HEK293 (cell line): ENCODE measurements around the gene BBIP1.

Source experiments
- BCL11A ChIP-seq: fragments of 450-650 bp; formaldehyde crosslinking; IDR thresholded peaks from 2 replicates; pipeline ENCODE4 v1.5.1; 2016; ENCODE audit warnings: low read depth, missing biosample characterization, missing genetic modification characterization
- FEZF1 ChIP-seq: fragments of 450-650 bp; formaldehyde crosslinking; IDR thresholded peaks from 2 replicates; pipeline ENCODE4 v1.5.1; 2016; ENCODE audit warnings: missing biosample characterization, missing genetic modification characterization
- KLF1 ChIP-seq: fragments of 450-650 bp; formaldehyde crosslinking; IDR thresholded peaks from 2 replicates; pipeline ENCODE4 v1.5.1; 2016; ENCODE audit warnings: missing biosample characterization, missing genetic modification characterization
- OSR2 ChIP-seq: fragments of 450-650 bp; formaldehyde crosslinking; IDR thresholded peaks from 2 replicates; pipeline ENCODE4 v1.5.1; 2016; ENCODE audit warnings: missing biosample characterization, missing genetic modification characterization
- REST ChIP-seq: fragments of 450-650 bp; formaldehyde crosslinking; IDR thresholded peaks from 2 replicates; pipeline ENCODE4 v1.5.1; 2016; ENCODE audit warnings: missing biosample characterization, missing genetic modification characterization
- SP7 ChIP-seq: fragments of 450-650 bp; formaldehyde crosslinking; IDR thresholded peaks from 2 replicates; pipeline ENCODE4 v1.5.1; 2016; ENCODE audit warnings: missing biosample characterization, missing genetic modification characterization
- YY2 ChIP-seq: fragments of 450-650 bp; formaldehyde crosslinking; IDR thresholded peaks from 2 replicates; pipeline ENCODE4 v1.5.1; 2016; ENCODE audit warnings: missing biosample characterization, missing genetic modification characterization
- ZBTB44 ChIP-seq: fragments of 450-650 bp; IDR thresholded peaks from 2 replicates; pipeline ENCODE4 v1.5.1; 2018; ENCODE audit warnings: missing biosample characterization, mild to moderate bottlenecking, missing genetic modification characterization
- ZBTB8A ChIP-seq: fragments of 450-650 bp; formaldehyde crosslinking; IDR thresholded peaks from 2 replicates; pipeline ENCODE4 v1.5.1; 2016; ENCODE audit warnings: missing biosample characterization, missing genetic modification characterization
- ZEB2 ChIP-seq: fragments of 450-650 bp; formaldehyde crosslinking; IDR thresholded peaks from 2 replicates; pipeline ENCODE4 v1.5.1; 2016; ENCODE audit warnings: missing biosample characterization, missing genetic modification characterization
- ZNF133 ChIP-seq: fragments of 450-650 bp; formaldehyde crosslinking; IDR thresholded peaks from 2 replicates; pipeline ENCODE4 v1.5.1; 2016; ENCODE audit warnings: missing biosample characterization, missing genetic modification characterization
- ZNF169 ChIP-seq: fragments of 450-650 bp; formaldehyde crosslinking; IDR thresholded peaks from 2 replicates; pipeline ENCODE4 v1.5.1; 2016; ENCODE audit warnings: missing biosample characterization, missing genetic modification characterization
- ZNF211 ChIP-seq: fragments of 450-650 bp; formaldehyde crosslinking; IDR thresholded peaks from 2 replicates; pipeline ENCODE4 v1.5.1; 2016; ENCODE audit warnings: low read depth, missing biosample characterization, missing genetic modification characterization
- ZNF223 ChIP-seq: fragments of 450-650 bp; formaldehyde crosslinking; IDR thresholded peaks from 2 replicates; pipeline ENCODE4 v1.5.1; 2016; ENCODE audit warnings: missing biosample characterization, missing genetic modification characterization
- ZNF324 ChIP-seq: fragments of 450-650 bp; formaldehyde crosslinking; IDR thresholded peaks from 2 replicates; pipeline ENCODE4 v1.5.1; 2016; ENCODE audit warnings: missing biosample characterization, missing genetic modification characterization
- ZNF335 ChIP-seq: fragments of 450-650 bp; formaldehyde crosslinking; conservative IDR thresholded peaks from 2 replicates; pipeline ENCODE4 v1.5.1; 2016; ENCODE audit warnings: missing biosample characterization, missing genetic modification characterization
- ZNF501 ChIP-seq: fragments of 450-650 bp; formaldehyde crosslinking; IDR thresholded peaks from 2 replicates; pipeline ENCODE4 v1.5.1; 2016; ENCODE audit warnings: missing biosample characterization, missing genetic modification characterization
- ZNF513 ChIP-seq: fragments of 450-650 bp; IDR thresholded peaks from 2 replicates; pipeline ENCODE4 v1.5.1; 2018; ENCODE audit warnings: missing biosample characterization, missing genetic modification characterization
- ZNF518A ChIP-seq: fragments of 450-650 bp; formaldehyde crosslinking; conservative IDR thresholded peaks from 2 replicates; pipeline ENCODE4 v1.5.1; 2016; ENCODE audit warnings: low read depth, missing biosample characterization, missing genetic modification characterization
- ZNF558 ChIP-seq: fragments of 450-650 bp; formaldehyde crosslinking; IDR thresholded peaks from 2 replicates; pipeline ENCODE4 v1.5.1; 2016; ENCODE audit warnings: missing biosample characterization, missing genetic modification characterization
- ZNF600 ChIP-seq: fragments of 450-650 bp; formaldehyde crosslinking; IDR thresholded peaks from 2 replicates; pipeline ENCODE4 v1.5.1; 2016; ENCODE audit warnings: missing biosample characterization, missing genetic modification characterization
- ZNF610 ChIP-seq: fragments of 450-650 bp; formaldehyde crosslinking; IDR thresholded peaks from 2 replicates; pipeline ENCODE4 v1.5.1; 2016; ENCODE audit warnings: missing biosample characterization, missing genetic modification characterization, borderline replicate concordance
- ZNF785 ChIP-seq: fragments of 450-650 bp; formaldehyde crosslinking; IDR thresholded peaks from 2 replicates; pipeline ENCODE4 v1.5.1; 2016; ENCODE audit warnings: missing biosample characterization, missing genetic modification characterization
- ZNF843 ChIP-seq: fragments of 450-650 bp; formaldehyde crosslinking; IDR thresholded peaks from 2 replicates; pipeline ENCODE4 v1.5.1; 2016; ENCODE audit warnings: missing biosample characterization, missing genetic modification characterization
- ZSCAN16 ChIP-seq: fragments of 450-650 bp; formaldehyde crosslinking; IDR thresholded peaks from 2 replicates; pipeline ENCODE4 v1.5.1; 2016; ENCODE audit warnings: missing biosample characterization, missing genetic modification characterization

BBIP1 gene

GRCh38 chr10:110872145-110872983, 46.6 kb downstream of the BBIP1 start (continued):
- TF ChIP-seq ZNF558 (tag by site-specific recombination): no peak
- TF ChIP-seq KLF1 (tag by site-specific recombination): peak; percentile 55; the same call in 1 of the 2 replicates
- no peak; the same call in 1 of the 2 replicates for TF ChIP-seq ZBTB44 (tag by site-specific recombination)
- peak; percentile 46 for TF ChIP-seq ZNF335
- peak; percentile 18; the same call in 1 of the 2 replicates for TF ChIP-seq REST (tag by site-specific recombination)
- peak; percentile 62; the same call in 1 of the 2 replicates for TF ChIP-seq SP7 (tag by site-specific recombination)
- TF ChIP-seq BCL11A (tag by site-specific recombination): no peak
- no peak for TF ChIP-seq OSR2 (tag by site-specific recombination)
- TF ChIP-seq ZNF513: 0 out of 2 replicates have a peak, but pooled peaks have one; percentile 4
- TF ChIP-seq ZNF518A (tag by site-specific recombination): 0 out of 2 replicates have a peak, but pooled peaks have one; percentile 19
- TF ChIP-seq ZNF169 (tag by site-specific recombination): no peak
- TF ChIP-seq ZNF223 (tag by site-specific recombination): no peak
- no peak for TF ChIP-seq ZNF211
- TF ChIP-seq FEZF1: no peak
- no peak for TF ChIP-seq ZNF324 (tag by site-specific recombination)
- TF ChIP-seq ZNF133: no peak
- TF ChIP-seq ZNF501 (tag by site-specific recombination): peak; percentile 69; the same call in 1 of the 2 replicates
- 0 out of 2 replicates have a peak, but pooled peaks have one; percentile 24 for TF ChIP-seq ZNF843 (tag by site-specific recombination)
- peak; percentile 69; the same call in 1 of the 2 replicates for TF ChIP-seq ZEB2 (tag by site-specific recombination)
- TF ChIP-seq ZBTB8A (tag by site-specific recombination): peak; percentile 98
- TF ChIP-seq ZNF600 (tag by site-specific recombination): no peak
- no peak for TF ChIP-seq YY2 (tag by site-specific recombination)
- no peak for TF ChIP-seq ZNF785 (tag by site-specific recombination)
- no peak; the same call in 1 of the 2 replicates for TF ChIP-seq ZNF610 (tag by site-specific recombination)
- no peak for TF ChIP-seq ZSCAN16 (tag by site-specific recombination)
